GM12872 (cell line): Measurements from ENCODE around the gene ACRV1.

Source experiments
- CTCF ChIP-seq: IDR thresholded peaks from 3 replicates; pipeline ENCODE4 v1.5.1; 2011; ENCODE audit warnings: low read depth, mild to moderate bottlenecking, low read length, moderate library complexity; ENCODE audit not compliant: insufficient read depth

ACRV1 gene

GRCh38 chr11:125692887-125693286 is 12.2 kb upstream of the ACRV1 start:
- TF ChIP-seq CTCF = no peak

GRCh38 chr11:125690006-125690405 is 9.4 kb upstream of the ACRV1 start:
- no peak for TF ChIP-seq CTCF

GRCh38 chr11:125689274-125689859 is 8.7 kb upstream of the ACRV1 start:
- TF ChIP-seq CTCF = no peak

GRCh38 chr11:125688632-125689031 is 8.0 kb upstream of the ACRV1 start:
- TF ChIP-seq CTCF = no peak

- TF ChIP-seq CTCF = no peak
Observed at GRCh38 chr11:125688066-125688465, 7.4 kb upstream of the ACRV1 start.

GRCh38 chr11:125685228-125685627 is 4.6 kb upstream of the ACRV1 start:
- TF ChIP-seq CTCF = no peak

GRCh38 chr11:125679837-125680236 is 810 bp downstream of the ACRV1 start:
- TF ChIP-seq CTCF = no peak
